HepG2 (cell line): ENCODE results near the gene CCDC120. TPM values are rescaled to one million over a fixed set of nuclear protein-coding genes. Genes with fewer than 3 reads are reported as not detected.

Experiments used
- ATAC-seq: fragments of 200-7000 bp; cut with Tn5 transposase; 3 replicates; pipeline ENCODE4 v1.9.1; 2020; ENCODE audit warnings: mild to moderate bottlenecking, moderate library complexity
- BruUV-seq: library from RNA; stranded (reverse); fragments of 400-500 nt; replicated peaks from 2 replicates; lab custom pipeline; 2021; lab: Mats Ljungman, UMichigan
- CTCF ChIA-PET: fragments of 300-600 bp; formaldehyde crosslinking; extraction: SDS; loops from one replicate; lab custom pipeline; 2021; ENCODE audit warnings: low total read pairs, inconsistent platforms, low intra/inter-chr PET ratio; lab: Yijun Ruan, JAX
- POLR2A ChIA-PET: fragments of 350-600 bp; sonication (Branson Sonifier 250); formaldehyde crosslinking; loops from one replicate; lab custom pipeline; 2020; ENCODE audit warnings: antibody characterized with exemption, inconsistent platforms; lab: Yijun Ruan, JAX
- DNase-seq: peaks from one replicate; pipeline ENCODE4 v3.0.0-alpha.2; 2015; ENCODE audit warnings: low spot score
- FAIRE-seq: peaks from 3 replicates; lab custom pipeline; 2011; peaks lifted over from hg19 to GRCh38; lab: Jason Lieb, UNC
- H2AFZ ChIP-seq: one replicate; pipeline ENCODE4 v1.6.1; 2011; ENCODE audit warnings: low read length, inconsistent platforms
- H3K27ac ChIP-seq: fragments of 300-600 bp; 3 replicates; pipeline ENCODE4 v1.8.0; 2011; ENCODE audit warnings: mixed run types, mild to moderate bottlenecking, mixed read lengths, low read length, inconsistent platforms; ENCODE audit not compliant: insufficient read depth; ENCODE audit errors: extremely low read length
- H3K27me3 ChIP-seq, 2 experiments: fragments of 200-600 bp in 1 of 2; 2 replicates in 1 of 2; 3 replicates in 1 of 2; pipeline versions ENCODE4 v1.6.0 to v1.8.0; 2011; ENCODE audit warnings: low read length in 2 of 2, mild to moderate bottlenecking in 2 of 2, moderate library complexity in 2 of 2, inconsistent platforms in 1 of 2; ENCODE audit not compliant: insufficient read depth in 2 of 2, control insufficient read depth in 1 of 2
- H3K36me3 ChIP-seq, 2 experiments: fragments of 200-600 bp in 1 of 2; replicated peaks in 1 of 2; 2 replicates in 1 of 2; 3 replicates in 1 of 2; pipeline versions ENCODE4 v1.5.1 to v1.8.0; 2011; ENCODE audit warnings: low read length in 2 of 2, inconsistent platforms in 1 of 2; ENCODE audit not compliant: insufficient read depth in 2 of 2, control insufficient read depth in 1 of 2
- H3K4me1 ChIP-seq: 2 replicates; pipeline ENCODE4 v1.5.1; 2012; ENCODE audit warnings: low read length, inconsistent platforms; ENCODE audit not compliant: insufficient read depth
- H3K4me2 ChIP-seq: 2 replicates; pipeline ENCODE4 v1.6.0; 2011; ENCODE audit warnings: low read depth, low read length, inconsistent platforms
- H3K4me3 ChIP-seq, 3 experiments: fragments of 200-600 bp in 1 of 3; sonication (generic), shearing (Covaris generic) in 1 of 3; replicated peaks in 1 of 3; 2 replicates each; pipeline ENCODE4 v1.5.1; 2011 to 2016; ENCODE audit warnings: low read length in 3 of 3, inconsistent platforms in 2 of 3, low read depth in 2 of 3, mild to moderate bottlenecking in 2 of 3, control low read depth in 1 of 3, mixed read lengths in 1 of 3; ENCODE audit not compliant: insufficient read depth in 1 of 3
- H3K79me2 ChIP-seq: one replicate; pipeline ENCODE4 v1.6.1; 2011; ENCODE audit warnings: low read length, inconsistent platforms; ENCODE audit not compliant: insufficient read depth
- H3K9ac ChIP-seq: 2 replicates; pipeline ENCODE4 v1.6.0; 2011; ENCODE audit warnings: mild to moderate bottlenecking, low read depth, low read length, inconsistent platforms; ENCODE audit not compliant: insufficient read depth
- H3K9me3 ChIP-seq: 2 replicates; pipeline ENCODE4 v1.5.1; 2012; ENCODE audit warnings: mild to moderate bottlenecking, low read length
- H4K20me1 ChIP-seq: 2 replicates; pipeline ENCODE4 v1.6.0; 2011; ENCODE audit warnings: inconsistent platforms, mild to moderate bottlenecking, low read length, moderate library complexity; ENCODE audit not compliant: insufficient read depth
- HNRNPH1 ChIP-seq: fragments of 200-400 bp; formaldehyde crosslinking; optimal IDR thresholded peaks from 2 replicates; pipeline ENCODE3; 2017; ENCODE audit warnings: mild to moderate bottlenecking, low read depth, low read length
- KDM5A ChIP-seq: fragments of 200-600 bp; sonication (generic); IDR thresholded peaks from 2 replicates; pipeline ENCODE4 v1.7.0; 2018; ENCODE audit warnings: antibody characterized with exemption, mild to moderate bottlenecking, low read length, borderline replicate concordance
- NFE2L2 ChIP-seq: fragments of 150-350 bp; IDR thresholded peaks from 2 replicates; pipeline ENCODE4 v1.6.1; 2014; ENCODE audit warnings: low read length
- SIN3B ChIP-seq: fragments of 150-350 bp; IDR thresholded peaks from 2 replicates; pipeline ENCODE4 v1.6.1; 2014; ENCODE audit warnings: low read length
- SOX13 ChIP-seq, 3 experiments: fragments of 450-650 bp in 1 of 3; sonication (generic) in 1 of 3; formaldehyde crosslinking in 1 of 3; IDR thresholded peaks in 2 of 3; conservative IDR thresholded peaks in 1 of 3; 2 replicates each; pipeline versions ENCODE4 v1.5.0 to v1.6.1; 2016 to 2020; ENCODE audit warnings: antibody characterized with exemption in 1 of 3, mild to moderate bottlenecking in 1 of 3, missing compliant biosample characterization in 1 of 3, missing genetic modification reagents in 1 of 3, moderate library complexity in 1 of 3
- TCF7 ChIP-seq: sonication (generic); IDR thresholded peaks from 2 replicates; pipeline ENCODE4 v1.6.1; 2016; ENCODE audit warnings: antibody characterized with exemption, low read depth
- YY1 ChIP-seq: IDR thresholded peaks from 2 replicates; pipeline ENCODE4 v1.6.1; 2011; ENCODE audit warnings: low read length, low read depth, moderate library complexity, mild to moderate bottlenecking; ENCODE audit not compliant: insufficient read depth, insufficient replicate concordance
- ZNF468 ChIP-seq: sonication (generic); formaldehyde crosslinking; IDR thresholded peaks from 2 replicates; pipeline ENCODE4 v1.8.0; 2022; ENCODE audit warnings: mild to moderate bottlenecking, moderate library complexity, missing genetic modification reagents
- ZNF782 ChIP-seq: sonication (generic); formaldehyde crosslinking; IDR thresholded peaks from 2 replicates; pipeline ENCODE4 v1.4.0; 2020; ENCODE audit warnings: missing genetic modification reagents, mild to moderate bottlenecking, borderline replicate concordance
- ZSCAN22 ChIP-seq: sonication (generic); formaldehyde crosslinking; IDR thresholded peaks from 2 replicates; pipeline ENCODE4 v1.4.0; 2020; ENCODE audit warnings: mild to moderate bottlenecking, missing genetic modification reagents
- WGBS: methylation state at CpG from one replicate; pipeline ENCODE4 v1.1.6; 2017; ENCODE audit warnings: low lambda C conversion rate; 5-methylcytosine and 5-hydroxymethylcytosine counted together
- in situ Hi-C: cut with HindIII; loops from 2 replicates; pipeline ENCODE4 v1.10.0; 2017; ENCODE audit warnings: low pct_unique_long_range_greater_than_20kb; ENCODE audit not compliant: extremely low pct_ligation_motif_present
- intact Hi-C: fragments of 100-400 bp; cut with micrococcal nuclease; formaldehyde crosslinking; loops from one replicate; pipeline ENCODE4 v1.10.0; 2022; ENCODE audit not compliant: unreplicated experiment
- polyA plus RNA-seq, 8 experiments: library from polyadenylated mRNA; depleted of rRNA in 3 of 8; stranded (reverse) in 7 of 8; unstranded in 1 of 8; fragments of >200 nt; fragmentation: Illumina TruSeq in 4 of 8; extraction: Trizol in 4 of 8; gene quantifications; 2 replicates each; pipeline versions ENCODE4 v1.2.1 to v1.2.3, GENCODE V29; 2011 to 2016; ENCODE audit warnings: low read depth in 4 of 8, missing spikeins in 1 of 8, mixed read lengths in 1 of 8; ENCODE audit not compliant: insufficient read depth in 1 of 8
- total RNA-seq, 5 experiments: library from RNA; depleted of rRNA; stranded (reverse); fragments of >200 nt; fragmentation: Illumina TruSeq; extraction: Trizol; gene quantifications; 2 replicates each; pipeline ENCODE4 v1.2.3, GENCODE V29; 2016; ENCODE audit warnings: low read depth in 1 of 5
- TF ChIP-seq, protein P1 (sequence below): sonication (generic); formaldehyde crosslinking; IDR thresholded peaks from 2 replicates; pipeline ENCODE4 v1.9.0; 2022; ENCODE audit warnings: low read depth, missing genetic modification reagents
- TF ChIP-seq, protein P2 (sequence below): sonication (generic); formaldehyde crosslinking; IDR thresholded peaks from 2 replicates; pipeline ENCODE4 v1.4.0; 2020; ENCODE audit warnings: missing genetic modification reagents
- TF ChIP-seq, protein P3 (sequence below), 2 experiments: sonication (generic) in 1 of 2; formaldehyde crosslinking in 1 of 2; IDR thresholded peaks; 2 replicates each; pipeline versions ENCODE4 v1.5.1 to v1.6.1; 2011 to 2020; ENCODE audit warnings: borderline replicate concordance in 1 of 2, low read depth in 1 of 2, low read length in 1 of 2, mild to moderate bottlenecking in 1 of 2, missing genetic modification reagents in 1 of 2, moderate library complexity in 1 of 2
- TF ChIP-seq, protein P4 (sequence below): sonication (generic); formaldehyde crosslinking; IDR thresholded peaks from 2 replicates; pipeline ENCODE4 v1.5.0; 2020; ENCODE audit warnings: mild to moderate bottlenecking, missing genetic modification reagents

The CCDC120 gene
- total and polyA plus RNA-seq, 2 of the 13 experiments (the other 11 are each of a cell fraction or from before 2014, with no cell fraction given) = 0.89 to 3.2 TPM

DNA sequence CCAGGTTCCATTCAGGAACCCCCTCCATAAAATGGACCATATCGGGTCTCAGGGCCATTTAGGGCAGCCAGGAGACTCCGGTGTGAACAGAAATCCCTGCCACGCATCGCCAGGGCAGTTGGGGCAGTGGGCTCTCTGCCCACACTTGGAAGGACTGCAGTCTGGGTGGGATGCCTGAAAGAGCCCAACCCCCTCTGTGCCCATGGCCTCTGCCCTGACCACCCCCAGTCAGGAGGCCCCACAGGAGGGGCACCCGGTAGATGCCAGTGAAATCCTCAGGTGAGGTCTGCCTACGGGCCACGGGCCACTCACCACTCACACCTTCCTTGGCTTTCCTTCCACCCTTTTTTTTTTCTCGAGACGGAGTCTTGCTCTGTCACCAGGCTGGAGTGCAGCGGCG is 10.2 kb downstream of the CCDC120 start (continued):
- no peak for TF ChIP-seq SOX13 (IDR thresholded peaks at IDR 0.05)
- no peak for TF ChIP-seq SOX13 (CRISPR knock-in tag; conservative IDR thresholded peaks at IDR 0.05 in 1 of 2, IDR thresholded peaks at IDR 0.05 in 1 of 2)
- TF ChIP-seq, protein P1, sequence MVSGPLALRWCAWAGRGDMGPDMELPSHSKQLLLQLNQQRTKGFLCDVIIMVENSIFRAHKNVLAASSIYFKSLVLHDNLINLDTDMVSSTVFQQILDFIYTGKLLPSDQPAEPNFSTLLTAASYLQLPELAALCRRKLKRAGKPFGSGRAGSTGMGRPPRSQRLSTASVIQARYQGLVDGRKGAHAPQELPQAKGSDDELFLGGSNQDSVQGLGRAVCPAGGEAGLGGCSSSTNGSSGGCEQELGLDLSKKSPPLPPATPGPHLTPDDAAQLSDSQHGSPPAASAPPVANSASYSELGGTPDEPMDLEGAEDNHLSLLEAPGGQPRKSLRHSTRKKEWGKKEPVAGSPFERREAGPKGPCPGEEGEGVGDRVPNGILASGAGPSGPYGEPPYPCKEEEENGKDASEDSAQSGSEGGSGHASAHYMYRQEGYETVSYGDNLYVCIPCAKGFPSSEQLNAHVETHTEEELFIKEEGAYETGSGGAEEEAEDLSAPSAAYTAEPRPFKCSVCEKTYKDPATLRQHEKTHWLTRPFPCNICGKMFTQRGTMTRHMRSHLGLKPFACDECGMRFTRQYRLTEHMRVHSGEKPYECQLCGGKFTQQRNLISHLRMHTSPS (CRISPR knock-in tag) = no peak
- TF ChIP-seq TCF7 = no peak

DNA sequence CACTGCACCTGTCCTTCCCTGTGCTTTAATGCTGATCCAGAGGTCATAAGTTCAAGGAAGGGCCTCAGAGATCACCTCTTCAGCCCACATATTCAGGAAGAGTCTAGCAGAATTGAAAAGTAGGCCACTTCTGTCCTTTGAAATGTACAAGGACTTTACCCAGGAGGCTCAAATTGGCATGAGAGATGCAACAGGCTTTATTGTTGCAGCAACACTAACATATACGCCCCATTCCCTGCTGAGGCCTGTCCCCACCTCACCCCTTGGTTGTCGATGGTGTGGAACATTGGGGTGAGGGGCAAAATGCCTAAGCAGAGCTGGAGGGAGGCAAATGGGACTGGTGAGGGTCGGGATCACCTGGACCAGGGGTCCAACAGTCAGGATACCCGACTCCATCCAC is 12.2 kb downstream of the CCDC120 start:
- Histone ChIP-seq H3K27ac (no peak overlapping the region), H4K20me1 (no peaks in the 10 kb centered on the region), H3K4me2 (no peak overlapping the region), H2AFZ (no peak overlapping the region), H3K4me3 (no peak overlapping the region), H3K4me1 (no peaks in the 10 kb centered on the region), H3K36me3 (peaks cover 0 to 1% of the 10 kb centered on the region in 2 experiments; a peak in 1 of 5 replicates), H3K9ac (no peak overlapping the region), H3K79me2 (no peaks in the 10 kb centered on the region), H3K27me3 (no peaks in the 10 kb centered on the region), H3K9me3 (no peaks in the 10 kb centered on the region)
- ChIA-PET CTCF (no interaction called here), POLR2A (no interaction called here)
- intact Hi-C loops = no loop called here
- DNase-seq = no peak
- FAIRE-seq = no peak
- no TSS peak for BruUV-seq
- WGBS = 70% methylated on average over 2 of the region's 4 CpGs
- ATAC-seq = no peak
- in situ Hi-C loops = no loop called here
- no peak for TF ChIP-seq YY1
- TF ChIP-seq, protein P2, sequence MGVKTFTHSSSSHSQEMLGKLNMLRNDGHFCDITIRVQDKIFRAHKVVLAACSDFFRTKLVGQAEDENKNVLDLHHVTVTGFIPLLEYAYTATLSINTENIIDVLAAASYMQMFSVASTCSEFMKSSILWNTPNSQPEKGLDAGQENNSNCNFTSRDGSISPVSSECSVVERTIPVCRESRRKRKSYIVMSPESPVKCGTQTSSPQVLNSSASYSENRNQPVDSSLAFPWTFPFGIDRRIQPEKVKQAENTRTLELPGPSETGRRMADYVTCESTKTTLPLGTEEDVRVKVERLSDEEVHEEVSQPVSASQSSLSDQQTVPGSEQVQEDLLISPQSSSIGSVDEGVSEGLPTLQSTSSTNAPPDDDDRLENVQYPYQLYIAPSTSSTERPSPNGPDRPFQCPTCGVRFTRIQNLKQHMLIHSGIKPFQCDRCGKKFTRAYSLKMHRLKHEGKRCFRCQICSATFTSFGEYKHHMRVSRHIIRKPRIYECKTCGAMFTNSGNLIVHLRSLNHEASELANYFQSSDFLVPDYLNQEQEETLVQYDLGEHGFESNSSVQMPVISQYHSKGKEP = no peak
- no peak for TF ChIP-seq SIN3B
- no peak for TF ChIP-seq ZNF782 (CRISPR knock-in tag)
- TF ChIP-seq NFE2L2 = no peak
- no peak for TF ChIP-seq HNRNPH1
- no peak for TF ChIP-seq ZNF468 (CRISPR knock-in tag)
- TF ChIP-seq, protein P3, sequence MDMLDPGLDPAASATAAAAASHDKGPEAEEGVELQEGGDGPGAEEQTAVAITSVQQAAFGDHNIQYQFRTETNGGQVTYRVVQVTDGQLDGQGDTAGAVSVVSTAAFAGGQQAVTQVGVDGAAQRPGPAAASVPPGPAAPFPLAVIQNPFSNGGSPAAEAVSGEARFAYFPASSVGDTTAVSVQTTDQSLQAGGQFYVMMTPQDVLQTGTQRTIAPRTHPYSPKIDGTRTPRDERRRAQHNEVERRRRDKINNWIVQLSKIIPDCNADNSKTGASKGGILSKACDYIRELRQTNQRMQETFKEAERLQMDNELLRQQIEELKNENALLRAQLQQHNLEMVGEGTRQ (IDR thresholded peaks at IDR 0.05; ENCODE audit: low read depth, low read length) = no peak
- TF ChIP-seq, protein P3 (CRISPR knock-in tag; IDR thresholded peaks at IDR 0.05; ENCODE audit: borderline replicate concordance) = no peak
- no peak for TF ChIP-seq KDM5A
- no peak for TF ChIP-seq ZSCAN22 (CRISPR knock-in tag)
- TF ChIP-seq, protein P4, sequence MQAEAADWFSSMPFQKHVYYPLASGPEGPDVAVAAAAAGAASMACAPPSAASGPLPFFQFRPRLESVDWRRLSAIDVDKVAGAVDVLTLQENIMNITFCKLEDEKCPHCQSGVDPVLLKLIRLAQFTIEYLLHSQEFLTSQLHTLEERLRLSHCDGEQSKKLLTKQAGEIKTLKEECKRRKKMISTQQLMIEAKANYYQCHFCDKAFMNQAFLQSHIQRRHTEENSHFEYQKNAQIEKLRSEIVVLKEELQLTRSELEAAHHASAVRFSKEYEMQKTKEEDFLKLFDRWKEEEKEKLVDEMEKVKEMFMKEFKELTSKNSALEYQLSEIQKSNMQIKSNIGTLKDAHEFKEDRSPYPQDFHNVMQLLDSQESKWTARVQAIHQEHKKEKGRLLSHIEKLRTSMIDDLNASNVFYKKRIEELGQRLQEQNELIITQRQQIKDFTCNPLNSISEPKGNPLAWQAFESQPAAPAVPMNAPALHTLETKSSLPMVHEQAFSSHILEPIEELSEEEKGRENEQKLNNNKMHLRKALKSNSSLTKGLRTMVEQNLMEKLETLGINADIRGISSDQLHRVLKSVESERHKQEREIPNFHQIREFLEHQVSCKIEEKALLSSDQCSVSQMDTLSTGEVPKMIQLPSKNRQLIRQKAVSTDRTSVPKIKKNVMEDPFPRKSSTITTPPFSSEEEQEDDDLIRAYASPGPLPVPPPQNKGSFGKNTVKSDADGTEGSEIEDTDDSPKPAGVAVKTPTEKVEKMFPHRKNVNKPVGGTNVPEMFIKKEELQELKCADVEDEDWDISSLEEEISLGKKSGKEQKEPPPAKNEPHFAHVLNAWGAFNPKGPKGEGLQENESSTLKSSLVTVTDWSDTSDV (CRISPR knock-in tag) = no peak
